Keratinocyte (primary cell): ENCODE measurements around the gene DAPL1. TPM values are rescaled to one million over a fixed set of nuclear protein-coding genes. Genes with fewer than 3 reads are reported as not detected.

Experiments used
- DNase-seq: peaks from one replicate; pipeline ENCODE4 v3.0.0-alpha.2; 2011; ENCODE audit warnings: low read depth, missing footprints, low spot score
- FAIRE-seq: peaks from 2 replicates; lab custom pipeline; 2011; peaks lifted over from hg19 to GRCh38; lab: Jason Lieb, UNC
- H2AFZ ChIP-seq: 2 replicates; pipeline ENCODE4 v1.6.0; 2012; ENCODE audit warnings: low read length, control low read depth, inconsistent platforms; ENCODE audit not compliant: control insufficient read depth
- H3K27ac ChIP-seq: 2 replicates; pipeline ENCODE4 v1.5.1; 2011; ENCODE audit warnings: low read length; ENCODE audit not compliant: control insufficient read depth, insufficient read depth
- H3K27me3 ChIP-seq: 3 replicates; pipeline ENCODE4 v1.6.0; 2011; ENCODE audit warnings: low read length; ENCODE audit not compliant: control insufficient read depth, insufficient read depth; ENCODE audit errors: extremely low read depth
- H3K36me3 ChIP-seq, 2 experiments: 2 replicates in 1 of 2; 3 replicates in 1 of 2; pipeline ENCODE4 v1.5.1; 2011; ENCODE audit warnings: low read length in 2 of 2, mild to moderate bottlenecking in 1 of 2; ENCODE audit not compliant: control insufficient read depth in 2 of 2, insufficient read depth in 2 of 2; ENCODE audit errors: extremely low read depth in 1 of 2
- H3K4me1 ChIP-seq: 3 replicates; pipeline ENCODE4 v1.5.1; 2011; ENCODE audit warnings: low read length; ENCODE audit not compliant: control insufficient read depth, insufficient read depth; ENCODE audit errors: extremely low read depth
- H3K4me2 ChIP-seq: 3 replicates; pipeline ENCODE4 v1.6.0; 2011; ENCODE audit warnings: low read depth, low read length; ENCODE audit not compliant: control insufficient read depth, insufficient read depth; ENCODE audit errors: extremely low read depth
- H3K4me3 ChIP-seq, 3 experiments: fragments of 200-600 bp in 1 of 3; sonication (generic) in 1 of 3; 2 replicates in 2 of 3; 3 replicates in 1 of 3; pipeline ENCODE4 v1.5.1; 2011 to 2016; ENCODE audit warnings: low read length in 3 of 3, mild to moderate bottlenecking in 3 of 3, control low read depth in 2 of 3, inconsistent platforms in 1 of 3, low read depth in 1 of 3, mixed read lengths in 1 of 3, mixed run types in 1 of 3, moderate library complexity in 1 of 3; ENCODE audit not compliant: control insufficient read depth in 2 of 3, insufficient read depth in 2 of 3; ENCODE audit errors: extremely low read depth in 1 of 3
- H3K79me2 ChIP-seq: 2 replicates; pipeline ENCODE4 v1.6.0; 2012; ENCODE audit warnings: low read length; ENCODE audit not compliant: control insufficient read depth, insufficient read depth
- H3K9ac ChIP-seq: 3 replicates; pipeline ENCODE4 v1.6.0; 2011; ENCODE audit warnings: low read length; ENCODE audit not compliant: control insufficient read depth, insufficient read depth; ENCODE audit errors: extremely low read depth
- H3K9me1 ChIP-seq: 3 replicates; pipeline ENCODE4 v1.6.0; 2011; ENCODE audit warnings: low read length; ENCODE audit not compliant: control insufficient read depth, insufficient read depth; ENCODE audit errors: extremely low read depth
- H3K9me3 ChIP-seq: 2 replicates; pipeline ENCODE4 v1.5.1; 2012; ENCODE audit warnings: low read depth, low read length; ENCODE audit not compliant: control insufficient read depth
- H4K20me1 ChIP-seq: 3 replicates; pipeline ENCODE4 v1.6.0; 2011; ENCODE audit warnings: low read length; ENCODE audit not compliant: control insufficient read depth, insufficient read depth; ENCODE audit errors: extremely low read depth
- EZH2 ChIP-seq: IDR thresholded peaks from one replicate; pipeline ENCODE4 v1.6.1; 2012; ENCODE audit warnings: inconsistent platforms, mild to moderate bottlenecking, low read length, moderate library complexity
- dilution Hi-C: fragments of 300-500 bp; cut with MboI; formaldehyde crosslinking; loops from one replicate; pipeline ENCODE4 v1.7.0; 2020; ENCODE audit warnings: low sequenced_read_pairs; ENCODE audit not compliant: extremely low pct_ligation_motif_present
- polyA plus RNA-seq, 5 experiments: library from polyadenylated mRNA; depleted of rRNA in 3 of 5; stranded (reverse) in 3 of 5; stranded (forward) in 1 of 5; unstranded in 1 of 5; fragments of >200 nt; gene quantifications; 1 replicate in 1 of 5; 2 replicates in 3 of 5; 3 replicates in 1 of 5; pipeline versions ENCODE4 v1.2.1 to v1.2.3, GENCODE V29; 2011 to 2012; ENCODE audit warnings: missing spikeins in 2 of 5, low read depth in 1 of 5, low replicate concordance in 1 of 5
- TF ChIP-seq, protein P1 (sequence below), 3 experiments: IDR thresholded peaks in 1 of 3; conservative IDR thresholded peaks in 1 of 3; optimal IDR thresholded peaks in 1 of 3; 2 replicates in 2 of 3; 3 replicates in 1 of 3; pipeline versions ENCODE3 to v1.5.1; 2011; ENCODE audit warnings: low read length in 3 of 3, mild to moderate bottlenecking in 3 of 3, moderate library complexity in 2 of 3, control low read depth in 1 of 3, inconsistent platforms in 1 of 3; ENCODE audit not compliant: insufficient read depth in 2 of 3; ENCODE audit errors: extremely low read depth in 1 of 3

The DAPL1 gene
- polyA plus RNA-seq, 1 donor (not counting 4 experiments of a cell fraction or from before 2014, with no cell fraction given) = 4.8 TPM

GRCh38 chr2:158799181-158799580 is 4.1 kb downstream of the DAPL1 start:
- DNase-seq (no peak), FAIRE-seq (no peak)
- H3K9me3 ChIP-seq = no peaks in the 10 kb centered on the region
- no peaks in the 10 kb centered on the region for H3K36me3 ChIP-seq
- dilution Hi-C loops = no loop called here
- H3K4me1 ChIP-seq = peaks cover 28% of the 10 kb centered on the region
- TF ChIP-seq, protein P1, sequence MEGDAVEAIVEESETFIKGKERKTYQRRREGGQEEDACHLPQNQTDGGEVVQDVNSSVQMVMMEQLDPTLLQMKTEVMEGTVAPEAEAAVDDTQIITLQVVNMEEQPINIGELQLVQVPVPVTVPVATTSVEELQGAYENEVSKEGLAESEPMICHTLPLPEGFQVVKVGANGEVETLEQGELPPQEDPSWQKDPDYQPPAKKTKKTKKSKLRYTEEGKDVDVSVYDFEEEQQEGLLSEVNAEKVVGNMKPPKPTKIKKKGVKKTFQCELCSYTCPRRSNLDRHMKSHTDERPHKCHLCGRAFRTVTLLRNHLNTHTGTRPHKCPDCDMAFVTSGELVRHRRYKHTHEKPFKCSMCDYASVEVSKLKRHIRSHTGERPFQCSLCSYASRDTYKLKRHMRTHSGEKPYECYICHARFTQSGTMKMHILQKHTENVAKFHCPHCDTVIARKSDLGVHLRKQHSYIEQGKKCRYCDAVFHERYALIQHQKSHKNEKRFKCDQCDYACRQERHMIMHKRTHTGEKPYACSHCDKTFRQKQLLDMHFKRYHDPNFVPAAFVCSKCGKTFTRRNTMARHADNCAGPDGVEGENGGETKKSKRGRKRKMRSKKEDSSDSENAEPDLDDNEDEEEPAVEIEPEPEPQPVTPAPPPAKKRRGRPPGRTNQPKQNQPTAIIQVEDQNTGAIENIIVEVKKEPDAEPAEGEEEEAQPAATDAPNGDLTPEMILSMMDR (optimal IDR thresholded peaks at IDR 0.05 in 1 of 3, IDR thresholded peaks at IDR 0.05 in 1 of 3, conservative IDR thresholded peaks at IDR 0.05 in 1 of 3; ENCODE audit: extremely low read depth in 1 of 3, insufficient read depth in 2 of 3, low read length in 3 of 3) = no peak
- H3K79me2 ChIP-seq = no peaks in the 10 kb centered on the region
- H3K4me2 ChIP-seq = no peak overlapping the region
- H3K27ac ChIP-seq = no peak overlapping the region
- no peak overlapping the region for H3K4me3 ChIP-seq
- no peak overlapping the region for H2AFZ ChIP-seq
- no peak overlapping the region for H3K9ac ChIP-seq
- H3K9me1 ChIP-seq = no peaks in the 10 kb centered on the region
- H4K20me1 ChIP-seq = no peaks in the 10 kb centered on the region
- no peaks in the 10 kb centered on the region for H3K27me3 ChIP-seq

GRCh38 chr2:158803506-158803905 is 8.4 kb downstream of the DAPL1 start:
- TF ChIP-seq, protein P1 (optimal IDR thresholded peaks at IDR 0.05 in 1 of 3, IDR thresholded peaks at IDR 0.05 in 1 of 3, conservative IDR thresholded peaks at IDR 0.05 in 1 of 3; ENCODE audit: extremely low read depth in 1 of 3, insufficient read depth in 2 of 3, low read length in 3 of 3) = no peak
- TF ChIP-seq EZH2 = no peak
- Histone ChIP-seq H3K79me2 (no peaks in the 10 kb centered on the region), H3K27ac (no peak overlapping the region), H3K9ac (no peak overlapping the region), H3K9me3 (no peaks in the 10 kb centered on the region), H3K27me3 (no peaks in the 10 kb centered on the region), H3K4me1 (peaks cover 1% of the 10 kb centered on the region), H3K9me1 (no peaks in the 10 kb centered on the region), H3K4me2 (no peak overlapping the region), H3K36me3 (no peaks in the 10 kb centered on the region), H2AFZ (no peak overlapping the region), H3K4me3 (no peak overlapping the region), H4K20me1 (no peaks in the 10 kb centered on the region)
- FAIRE-seq = no peak
- no peak for DNase-seq
- dilution Hi-C loops = no loop called here
